22Rv1 (cell line): ENCODE data around the gene CAMKMT.

ENCODE experiments used
- H3K27ac ChIP-seq: fragments of 450-650 bp; 2 replicates; pipeline ENCODE4 v1.5.1; 2017
- CTCF ChIP-seq: fragments of 450-650 bp; IDR thresholded peaks from 2 replicates; pipeline ENCODE4 v1.5.1; 2017; ENCODE audit warnings: mild to moderate bottlenecking
- ZFX ChIP-seq: fragments of 450-650 bp; IDR thresholded peaks from 2 replicates; pipeline ENCODE4 v1.6.1; 2017; ENCODE audit warnings: antibody characterized with exemption, borderline replicate concordance

CAMKMT gene

GRCh38 chr2:44429034-44429433 is 67.3 kb downstream of the CAMKMT start:
- no peak overlapping the region for H3K27ac ChIP-seq
- TF ChIP-seq ZFX = no peak

GRCh38 chr2:44430342-44430741 is 68.6 kb downstream of the CAMKMT start:
- no peak overlapping the region for H3K27ac ChIP-seq
- TF ChIP-seq CTCF = no peak
- TF ChIP-seq ZFX = no peak

- H3K27ac ChIP-seq = no peak overlapping the region
- TF ChIP-seq ZFX = no peak
- TF ChIP-seq CTCF = no peak
Observed at GRCh38 chr2:44433895-44434294, 72.1 kb downstream of the CAMKMT start.

- TF ChIP-seq CTCF (no peak), ZFX (no peak)
- no peak overlapping the region for H3K27ac ChIP-seq
Observed at GRCh38 chr2:44441200-44441599, 79.5 kb downstream of the CAMKMT start.

GRCh38 chr2:44442019-44442418 is 80.3 kb downstream of the CAMKMT start:
- no peak overlapping the region for H3K27ac ChIP-seq
- TF ChIP-seq ZFX (no peak), CTCF (no peak)

- no peak overlapping the region for H3K27ac ChIP-seq
- TF ChIP-seq CTCF = no peak
- no peak for TF ChIP-seq ZFX
Observed at GRCh38 chr2:44443517-44443916, 81.8 kb downstream of the CAMKMT start.

- TF ChIP-seq ZFX = no peak
- no peak for TF ChIP-seq CTCF
- no peak overlapping the region for H3K27ac ChIP-seq
Observed at GRCh38 chr2:44444881-44445280, 83.1 kb downstream of the CAMKMT start.

- no peak for TF ChIP-seq CTCF
- no peak for TF ChIP-seq ZFX
- no peak overlapping the region for H3K27ac ChIP-seq
Observed at GRCh38 chr2:44448860-44449527, 87.2 kb downstream of the CAMKMT start.
